GM12891 (cell line): Measurements from ENCODE around the gene CABLES1.

Source experiments
- DNase-seq: peaks from one replicate; pipeline ENCODE4 v3.0.0; 2011; ENCODE audit warnings: low spot score; ENCODE audit not compliant: insufficient read length
- FAIRE-seq: peaks from 2 replicates; lab custom pipeline; 2011; peaks lifted over from hg19 to GRCh38; lab: Jason Lieb, UNC
- PAX5 ChIP-seq: IDR thresholded peaks from 2 replicates; pipeline ENCODE4 v1.6.1; 2011; ENCODE audit warnings: low read length, moderate library complexity, mild to moderate bottlenecking; ENCODE audit not compliant: insufficient read depth, severe bottlenecking
- POLR2A ChIP-seq: IDR thresholded peaks from 2 replicates; pipeline ENCODE4 v1.6.1; 2011; ENCODE audit warnings: low read depth, low read length, control low read depth
- POLR2AphosphoS5 ChIP-seq: IDR thresholded peaks from 2 replicates; pipeline ENCODE4 v1.6.1; 2011; ENCODE audit warnings: low read depth, low read length, control low read depth
- POU2F2 ChIP-seq: IDR thresholded peaks from 2 replicates; pipeline ENCODE4 v1.6.1; 2011; ENCODE audit warnings: low read depth, mild to moderate bottlenecking, control low read depth, low read length, moderate library complexity
- SPI1 ChIP-seq: IDR thresholded peaks from 2 replicates; pipeline ENCODE4 v1.6.1; 2011; ENCODE audit warnings: low read depth, low read length, control low read depth
- TAF1 ChIP-seq: IDR thresholded peaks from 2 replicates; pipeline ENCODE4 v1.6.1; 2011; ENCODE audit warnings: low read depth, low read length, control low read depth

Gene CABLES1

DNA sequence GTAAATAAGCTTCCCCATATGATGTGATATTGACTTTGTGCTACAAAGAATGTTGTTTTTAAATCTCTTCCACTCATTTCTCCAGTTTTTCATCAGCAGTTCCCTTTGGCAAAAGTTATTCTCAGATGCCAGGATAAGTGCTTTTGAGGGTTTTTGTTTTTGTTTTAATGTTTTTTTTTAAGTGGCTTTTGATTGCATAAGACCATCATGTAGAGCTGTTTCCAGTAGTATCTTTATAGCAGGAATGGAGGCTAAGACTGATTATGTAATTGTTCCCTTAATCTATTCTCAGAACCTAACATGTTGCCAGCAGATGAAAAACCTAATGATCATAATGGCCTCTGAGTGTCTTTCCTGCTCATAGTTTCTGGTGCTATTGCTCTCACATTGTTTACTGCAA, 77.9 kb downstream of the CABLES1 start:
- no peak for TF ChIP-seq POLR2A
- TF ChIP-seq POLR2AphosphoS5, result no peak
- TF ChIP-seq POU2F2, result no peak
- TF ChIP-seq PAX5, result no peak
- TF ChIP-seq TAF1, result no peak
- TF ChIP-seq SPI1, result no peak
- FAIRE-seq, result no peak

GRCh38 chr18:23217781-23218180, 82.5 kb downstream of the CABLES1 start:
- FAIRE-seq (no peak), DNase-seq (no peak)
- TF ChIP-seq POU2F2, result no peak
- no peak for TF ChIP-seq POLR2AphosphoS5
- no peak for TF ChIP-seq PAX5

More for the DNA sequence above, 77.9 kb downstream of the CABLES1 start:
- no peak for DNase-seq

GRCh38 chr18:23220355-23220754, 85.1 kb downstream of the CABLES1 start:
- FAIRE-seq, result no peak
- TF ChIP-seq POLR2AphosphoS5 (no peak), TAF1 (no peak), PAX5 (no peak), POU2F2 (no peak), POLR2A (no peak), SPI1 (no peak)
- DNase-seq, result no peak

DNA sequence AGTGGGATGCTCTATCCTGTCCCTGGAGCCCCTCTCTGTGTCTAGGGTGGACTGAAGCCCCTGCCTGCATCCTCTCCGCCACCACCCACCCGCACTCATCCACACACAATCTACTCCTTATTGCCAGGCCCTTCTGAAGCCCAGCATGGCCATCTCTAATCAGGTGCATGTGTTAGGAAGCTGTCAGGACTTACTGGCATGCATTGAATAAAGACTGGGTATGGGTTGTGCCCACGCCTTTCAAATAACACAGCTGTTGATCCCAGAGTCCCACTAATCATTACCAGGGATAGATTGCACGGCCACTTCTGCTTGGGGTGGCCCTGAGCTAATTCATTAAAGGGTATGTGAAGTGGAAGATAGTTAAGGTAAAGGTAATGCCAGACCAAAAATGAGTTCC, 88.4 kb downstream of the CABLES1 start:
- DNase-seq (no peak), FAIRE-seq (no peak)
- TF ChIP-seq POLR2AphosphoS5 (no peak), TAF1 (no peak), SPI1 (no peak), POLR2A (no peak), PAX5 (no peak), POU2F2 (no peak)

GRCh38 chr18:23225503-23225902, 90.2 kb downstream of the CABLES1 start:
- TF ChIP-seq TAF1, result no peak
- DNase-seq, result no peak
- no peak for FAIRE-seq

DNA sequence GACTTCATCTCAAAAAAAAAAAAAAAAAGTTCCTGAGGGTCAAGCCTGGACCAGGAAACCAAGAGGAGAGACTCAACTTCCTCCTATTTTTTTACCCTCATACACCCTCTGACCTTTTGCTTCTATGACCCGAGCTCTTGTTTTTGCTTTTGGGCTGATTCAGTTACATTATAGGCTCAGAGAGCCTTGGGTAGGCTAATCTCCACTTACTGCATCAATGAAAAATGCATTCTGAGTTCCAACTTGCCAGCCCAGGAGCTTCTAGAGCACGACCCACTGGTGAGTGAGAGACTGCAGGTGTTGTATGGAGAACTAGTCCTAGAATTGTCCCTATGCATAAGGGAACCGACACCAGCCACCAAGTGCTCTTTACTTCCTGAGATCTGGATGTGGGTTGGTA, 91.1 kb downstream of the CABLES1 start:
- no peak for TF ChIP-seq PAX5
- TF ChIP-seq SPI1, result no peak
- TF ChIP-seq POLR2A, result no peak
- TF ChIP-seq POLR2AphosphoS5, result no peak
- no peak for TF ChIP-seq POU2F2
- no peak for TF ChIP-seq TAF1
- FAIRE-seq (no peak), DNase-seq (no peak)

DNA sequence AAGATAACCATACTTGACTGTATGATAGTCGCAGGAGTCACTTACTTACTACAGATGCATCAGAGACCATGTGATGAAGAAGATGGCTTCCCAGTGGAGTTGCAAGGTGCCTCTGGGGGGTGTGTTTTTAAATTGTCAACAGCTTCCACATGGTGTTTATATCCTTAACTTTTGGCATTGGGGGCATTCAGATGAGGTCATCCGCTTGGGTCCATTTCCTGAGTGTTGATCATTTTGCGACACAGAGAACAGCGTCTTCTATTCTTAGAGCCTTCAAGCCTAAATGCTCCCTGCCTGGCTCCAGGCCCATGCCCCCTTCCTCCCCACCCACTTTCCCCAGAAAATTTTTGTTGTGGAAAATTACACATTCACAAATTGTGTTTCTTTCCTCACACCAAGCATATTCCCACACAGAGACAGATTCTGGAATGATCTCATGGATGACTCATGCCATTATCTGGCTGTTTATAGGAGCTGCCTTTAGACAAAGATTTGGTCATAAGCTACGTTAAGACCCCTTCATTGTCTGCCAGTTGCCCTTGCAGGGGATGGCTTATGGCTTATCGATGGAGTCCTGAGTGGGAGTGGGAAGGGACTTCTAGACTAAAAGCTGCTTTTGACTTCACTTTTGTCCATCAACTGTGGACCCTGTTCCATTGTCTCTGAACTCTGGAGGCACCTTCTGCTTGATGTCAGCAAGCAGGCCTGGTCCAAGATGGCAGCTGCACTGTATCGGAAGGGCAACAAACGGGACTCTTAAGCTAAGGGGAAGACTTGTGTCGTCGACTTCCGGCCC, 91.8 kb downstream of the CABLES1 start:
- FAIRE-seq (peak; percentile 77), DNase-seq (no peak)
- TF ChIP-seq POLR2AphosphoS5, result no peak
- no peak for TF ChIP-seq POLR2A
- no peak for TF ChIP-seq POU2F2
- no peak for TF ChIP-seq SPI1
- TF ChIP-seq TAF1, result no peak
- no peak for TF ChIP-seq PAX5

DNA sequence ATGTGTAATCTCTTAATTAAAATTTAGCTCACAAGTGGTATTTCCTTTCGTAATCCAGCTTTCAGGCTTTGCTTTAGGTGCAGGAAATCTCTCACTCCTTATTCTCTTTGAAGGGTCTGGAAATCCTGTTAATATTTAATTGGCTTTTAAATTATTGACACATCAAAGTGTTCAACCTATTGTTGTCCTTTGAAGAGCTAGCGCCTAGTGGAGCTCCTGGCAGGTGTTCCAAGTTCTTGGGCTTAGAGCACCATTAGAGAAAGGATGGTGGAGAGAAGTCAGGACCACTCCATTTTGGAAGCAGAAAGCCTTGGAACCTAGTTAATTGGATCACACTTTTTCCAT, 92.4 kb downstream of the CABLES1 start:
- DNase-seq (no peak), FAIRE-seq (no peak)
- TF ChIP-seq POU2F2 (no peak), POLR2AphosphoS5 (no peak), PAX5 (no peak), SPI1 (no peak), TAF1 (no peak), POLR2A (no peak)

GRCh38 chr18:23228102-23229061, 93.1 kb downstream of the CABLES1 start:
- DNase-seq, result no peak
- TF ChIP-seq POLR2AphosphoS5 (peak; percentile 71), POU2F2 (no peak), TAF1 (peak; percentile 67; the same call in 1 of the 2 replicates), SPI1 (0 out of 2 replicates have a peak, but pooled peaks have one; percentile 25), POLR2A (peak; percentile 77), PAX5 (no peak)
- peak; percentile 97 for FAIRE-seq

DNA sequence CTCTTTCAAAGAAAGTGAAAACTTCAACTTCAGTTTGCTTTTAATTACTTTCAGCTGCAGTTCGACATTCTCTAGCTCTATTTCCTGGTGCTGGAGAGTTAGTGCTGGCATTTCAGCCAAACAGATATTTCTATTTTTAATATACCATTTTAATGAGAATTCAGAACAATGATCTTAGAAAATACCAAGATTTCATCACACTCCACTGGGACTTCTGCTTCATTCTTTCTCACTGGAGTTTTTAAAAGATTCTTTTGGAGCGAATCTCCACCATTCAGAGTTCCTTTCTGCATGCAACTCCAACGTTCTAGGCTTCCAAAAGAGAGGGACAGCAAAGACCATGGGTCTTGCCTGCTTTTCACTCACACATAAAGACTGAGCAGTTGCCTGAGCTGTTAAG, 94.2 kb downstream of the CABLES1 start:
- TF ChIP-seq SPI1 (no peak), POLR2AphosphoS5 (no peak), POLR2A (no peak), POU2F2 (no peak)
- FAIRE-seq, result no peak
- no peak for DNase-seq

GRCh38 chr18:23230686-23231085, 95.4 kb downstream of the CABLES1 start:
- TF ChIP-seq POLR2AphosphoS5, result no peak
- no peak for TF ChIP-seq SPI1
- no peak for TF ChIP-seq PAX5
- TF ChIP-seq POU2F2, result no peak
- TF ChIP-seq POLR2A, result no peak
- no peak for TF ChIP-seq TAF1
- DNase-seq (no peak), FAIRE-seq (no peak)
